Prostate gland (tissue), 2 donors: Measurements from ENCODE around the gene LGALS3. TPM values are rescaled to one million over a fixed set of nuclear protein-coding genes. Genes with fewer than 3 reads are reported as not detected.

Source experiments
- DNase-seq: peaks from one replicate; pipeline ENCODE4 v3.0.0-alpha.2; 2019; ENCODE audit warnings: low spot score
- H3K27ac ChIP-seq, 2 donors: fragments of 200-600 bp; sonication (generic); 2 replicates each; pipeline ENCODE4 v1.5.1; 2017 to 2019
- H3K27me3 ChIP-seq: fragments of 200-600 bp; sonication (generic); replicated peaks from 2 replicates; pipeline ENCODE4 v1.5.1; 2019; ENCODE audit not compliant: insufficient read depth
- H3K36me3 ChIP-seq, 2 donors: fragments of 200-600 bp; sonication (generic); 1 replicate in 1 of 2; 2 replicates in 1 of 2; pipeline versions ENCODE4 v1.5.1 to v1.8.1; 2017 to 2019
- H3K4me1 ChIP-seq: fragments of 200-600 bp; sonication (generic); replicated peaks from 2 replicates; pipeline ENCODE4 v1.5.1; 2019
- H3K4me3 ChIP-seq, 2 donors: fragments of 200-600 bp; sonication (generic); 2 replicates each; pipeline ENCODE4 v1.5.1; 2017 to 2019
- H3K9me3 ChIP-seq: fragments of 200-600 bp; sonication (generic); 2 replicates; pipeline ENCODE4 v1.5.1; 2017
- POLR2A ChIP-seq: fragments of 450-650 bp; IDR thresholded peaks from one replicate; pipeline ENCODE4 v1.6.1; 2016; ENCODE audit warnings: antibody characterized with exemption, mild to moderate bottlenecking
- POLR2AphosphoS5 ChIP-seq: sonication (generic); formaldehyde crosslinking; IDR thresholded peaks from one replicate; pipeline ENCODE4 v1.6.1; 2017; ENCODE audit warnings: antibody characterized with exemption
- WGBS: methylation state at CpG from one replicate; pipeline ENCODE4 v1.1.5; 2018; 5-methylcytosine and 5-hydroxymethylcytosine counted together
- intact Hi-C: fragments of 100-400 bp; cut with DNase I; formaldehyde crosslinking; loops from one replicate; pipeline ENCODE4 v1.14.2; 2022
- total RNA-seq, 2 donors: library from RNA; depleted of rRNA; stranded (reverse); fragments of >200 nt; gene quantifications; one replicate each; pipeline ENCODE4 v1.1.0, GENCODE V29; 2016
- TF ChIP-seq, protein P1 (sequence below), 4 experiments: fragments of 200-600 bp in 2 of 4; fragments of 450-650 bp in 2 of 4; sonication (generic) in 2 of 4; IDR thresholded peaks; 1 replicate in 3 of 4; 2 replicates in 1 of 4; pipeline ENCODE4 v1.5.1; 2016 to 2019; ENCODE audit warnings: antibody characterized with exemption in 4 of 4, mild to moderate bottlenecking in 2 of 4, moderate library complexity in 2 of 4

Gene LGALS3
- total RNA-seq, 2 donors from 2014 or later, result 334 to 400 TPM

GRCh38 chr14:55129428-55130195, 560 bp downstream of the LGALS3 start:
- H3K4me1 ChIP-seq, result peaks cover 5% of the 10 kb centered on the region
- peak; percentile 53 for DNase-seq
- H3K27me3 ChIP-seq, result no peaks in the 10 kb centered on the region
- peak overlapping the region; percentile 90 to 91 for H3K27ac ChIP-seq
- intact Hi-C loops, result loop anchor here (5.0 kb wide), 1 partner anchor 37 kb away; no protein-coding TSS in a partner anchor
- H3K4me3 ChIP-seq, result peak overlapping the region; percentile 74 to 80
- under 1% methylated on average over 43 of the region's 53 CpGs for WGBS
- H3K9me3 ChIP-seq, result no peaks in the 10 kb centered on the region
- H3K36me3 ChIP-seq, result no peaks in the 10 kb centered on the region
- TF ChIP-seq POLR2AphosphoS5 (no peak), POLR2A (no peak)
- TF ChIP-seq, protein P1, sequence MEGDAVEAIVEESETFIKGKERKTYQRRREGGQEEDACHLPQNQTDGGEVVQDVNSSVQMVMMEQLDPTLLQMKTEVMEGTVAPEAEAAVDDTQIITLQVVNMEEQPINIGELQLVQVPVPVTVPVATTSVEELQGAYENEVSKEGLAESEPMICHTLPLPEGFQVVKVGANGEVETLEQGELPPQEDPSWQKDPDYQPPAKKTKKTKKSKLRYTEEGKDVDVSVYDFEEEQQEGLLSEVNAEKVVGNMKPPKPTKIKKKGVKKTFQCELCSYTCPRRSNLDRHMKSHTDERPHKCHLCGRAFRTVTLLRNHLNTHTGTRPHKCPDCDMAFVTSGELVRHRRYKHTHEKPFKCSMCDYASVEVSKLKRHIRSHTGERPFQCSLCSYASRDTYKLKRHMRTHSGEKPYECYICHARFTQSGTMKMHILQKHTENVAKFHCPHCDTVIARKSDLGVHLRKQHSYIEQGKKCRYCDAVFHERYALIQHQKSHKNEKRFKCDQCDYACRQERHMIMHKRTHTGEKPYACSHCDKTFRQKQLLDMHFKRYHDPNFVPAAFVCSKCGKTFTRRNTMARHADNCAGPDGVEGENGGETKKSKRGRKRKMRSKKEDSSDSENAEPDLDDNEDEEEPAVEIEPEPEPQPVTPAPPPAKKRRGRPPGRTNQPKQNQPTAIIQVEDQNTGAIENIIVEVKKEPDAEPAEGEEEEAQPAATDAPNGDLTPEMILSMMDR (IDR thresholded peaks at IDR 0.05), result no peak

- Histone ChIP-seq H3K4me1 (peaks cover 5% of the 10 kb centered on the region), H3K27ac (peak overlapping the region; percentile 90 to 91), H3K36me3 (no peaks in the 10 kb centered on the region), H3K9me3 (no peaks in the 10 kb centered on the region), H3K4me3 (peak overlapping the region; percentile 74 to 80), H3K27me3 (no peaks in the 10 kb centered on the region)
- peak; percentile 42 for DNase-seq
- intact Hi-C loops, result no loop called here
- 16% methylated on average over 10 of the region's 10 CpGs for WGBS
- TF ChIP-seq POLR2AphosphoS5, result no peak
- TF ChIP-seq POLR2A, result no peak
- TF ChIP-seq, protein P1 (IDR thresholded peaks at IDR 0.05), result no peak
Observed at GRCh38 chr14:55130196-55130550, 1.1 kb downstream of the LGALS3 start.

DNA sequence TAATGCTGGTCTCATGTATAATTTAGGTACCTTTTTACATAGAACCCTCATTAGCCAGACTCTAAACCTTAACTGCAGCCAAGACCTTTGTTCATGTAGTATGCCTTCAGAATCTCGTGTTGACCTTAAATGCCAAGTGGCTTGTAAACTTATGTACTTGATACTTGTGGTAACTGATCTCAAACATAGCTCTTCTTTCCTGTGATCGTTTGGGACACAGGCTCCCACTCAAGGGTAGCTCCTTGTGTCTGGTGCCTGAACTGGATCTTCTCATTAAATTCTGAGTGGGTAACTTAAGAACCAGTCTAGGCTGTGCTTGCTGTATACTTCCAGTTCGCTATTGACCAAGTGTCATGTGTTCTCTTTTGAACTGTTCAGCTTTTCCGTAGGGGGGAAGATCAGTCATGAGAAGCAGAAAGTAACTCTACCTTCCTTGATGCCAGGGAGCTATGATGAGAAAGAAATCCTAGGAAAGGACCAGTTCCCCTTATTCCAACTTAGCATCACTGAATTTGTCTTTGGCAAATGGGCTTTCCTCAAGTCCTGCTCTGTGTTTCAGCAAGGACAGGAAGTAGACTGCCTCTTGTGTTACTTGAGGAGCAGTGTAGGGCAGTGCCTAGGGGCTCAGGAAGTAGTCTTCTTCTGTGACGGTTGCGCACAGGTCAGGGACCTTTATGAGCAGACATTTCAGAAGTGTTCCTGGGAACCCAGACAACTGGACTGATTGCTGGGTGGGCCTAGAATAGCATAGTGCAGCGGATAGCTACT, 2.5 kb downstream of the LGALS3 start:
- intact Hi-C loops, result no loop called here
- Histone ChIP-seq H3K27ac (peak overlapping the region; percentile 22 to 91), H3K36me3 (no peaks in the 10 kb centered on the region), H3K27me3 (no peaks in the 10 kb centered on the region), H3K4me1 (peaks cover 1% of the 10 kb centered on the region), H3K9me3 (no peaks in the 10 kb centered on the region), H3K4me3 (no peak overlapping the region)
- WGBS, result 66% methylated on average over 7 of the region's 7 CpGs
- peak; percentile 54 for TF ChIP-seq POLR2AphosphoS5
- TF ChIP-seq, protein P1 (IDR thresholded peaks at IDR 0.05), result no peak
- peak; percentile 19 for DNase-seq

DNA sequence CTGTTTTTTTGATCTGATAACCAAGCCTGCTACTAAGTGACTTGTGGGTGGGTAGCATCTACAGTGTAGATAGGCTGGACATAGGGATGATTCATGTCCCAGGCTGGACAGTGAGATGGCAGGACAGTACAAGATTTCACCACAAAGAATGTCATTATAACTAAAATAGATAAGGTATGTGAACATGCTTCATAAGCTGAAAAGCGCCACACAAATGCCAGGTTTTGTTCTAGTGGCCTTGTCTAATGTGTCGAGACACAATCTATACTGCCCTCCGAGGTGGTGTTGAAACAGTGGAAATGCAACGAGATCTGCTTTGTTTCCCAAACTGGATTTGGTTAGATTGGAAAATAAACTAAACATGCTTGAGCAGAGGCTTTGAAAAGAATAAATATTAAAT, 4.4 kb downstream of the LGALS3 start:
- no peaks in the 10 kb centered on the region for H3K27me3 ChIP-seq
- H3K9me3 ChIP-seq, result no peaks in the 10 kb centered on the region
- no peaks in the 10 kb centered on the region for H3K36me3 ChIP-seq
- intact Hi-C loops, result no loop called here
- H3K4me3 ChIP-seq, result no peak overlapping the region
- no peak for DNase-seq
- no peaks in the 10 kb centered on the region for H3K4me1 ChIP-seq
- no peak for TF ChIP-seq POLR2A
- TF ChIP-seq, protein P1 (IDR thresholded peaks at IDR 0.05), result peak in 2 of 4 experiments; percentile 10 to 31
- no peak for TF ChIP-seq POLR2AphosphoS5
- WGBS, result 70% methylated on average over 4 of the region's 4 CpGs
- H3K27ac ChIP-seq, result no peak overlapping the region
